HG03135 (cell line): ENCODE results near the gene STX1A.
"Not testable (repeated sequence)": the region's sequence is repeated elsewhere in the genome, so short reads cannot be mapped to it uniquely, and the experiment has no call there.

Source experiments
- ATAC-seq: cut with Tn5 transposase; IDR thresholded peaks from one replicate; pipeline ENCODE4 v1.9.1; 2021; ENCODE audit warnings: mild to moderate bottlenecking, moderate library complexity; ENCODE audit not compliant: unreplicated experiment

STX1A gene

DNA sequence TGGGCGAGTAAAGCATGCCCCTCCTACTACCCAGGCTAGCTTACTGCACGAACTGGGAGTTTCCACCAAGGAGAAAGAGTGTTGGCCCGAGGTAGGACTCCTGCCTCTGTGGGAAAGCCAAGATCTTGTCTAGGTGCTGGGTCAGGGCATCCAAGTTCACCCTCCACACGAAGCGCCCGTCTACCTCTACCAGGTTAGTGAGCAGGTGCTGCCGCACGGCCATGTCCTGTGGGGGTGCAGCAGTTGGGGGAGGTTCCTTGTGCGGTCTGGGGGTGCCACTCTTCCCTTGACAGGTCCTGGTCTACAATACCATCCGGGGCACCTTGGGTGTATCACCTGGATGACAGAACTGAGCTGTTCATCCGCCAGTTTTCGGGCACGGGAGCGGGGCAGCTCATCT is 17.4 kb upstream of the STX1A start:
- no peak for ATAC-seq

DNA sequence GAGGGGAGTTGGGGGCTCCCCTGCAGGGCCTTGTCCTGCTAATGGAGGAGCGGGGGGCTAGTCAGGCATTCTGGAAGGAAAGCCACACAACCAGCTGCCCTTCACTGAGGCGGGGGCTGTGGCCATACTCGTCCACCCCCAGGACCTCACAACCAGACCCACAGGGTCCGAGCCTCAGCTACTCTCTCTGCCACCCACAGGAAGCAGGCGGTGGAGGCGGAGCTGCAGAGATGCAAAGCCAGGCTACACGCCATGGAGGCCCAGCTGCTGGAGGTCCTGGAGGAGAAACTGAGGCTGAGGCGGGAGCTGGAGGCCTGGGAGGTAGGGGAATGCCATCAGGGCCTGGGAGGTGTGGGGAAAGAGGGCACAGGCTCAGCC is 16.0 kb upstream of the STX1A start:
- ATAC-seq = no peak

DNA sequence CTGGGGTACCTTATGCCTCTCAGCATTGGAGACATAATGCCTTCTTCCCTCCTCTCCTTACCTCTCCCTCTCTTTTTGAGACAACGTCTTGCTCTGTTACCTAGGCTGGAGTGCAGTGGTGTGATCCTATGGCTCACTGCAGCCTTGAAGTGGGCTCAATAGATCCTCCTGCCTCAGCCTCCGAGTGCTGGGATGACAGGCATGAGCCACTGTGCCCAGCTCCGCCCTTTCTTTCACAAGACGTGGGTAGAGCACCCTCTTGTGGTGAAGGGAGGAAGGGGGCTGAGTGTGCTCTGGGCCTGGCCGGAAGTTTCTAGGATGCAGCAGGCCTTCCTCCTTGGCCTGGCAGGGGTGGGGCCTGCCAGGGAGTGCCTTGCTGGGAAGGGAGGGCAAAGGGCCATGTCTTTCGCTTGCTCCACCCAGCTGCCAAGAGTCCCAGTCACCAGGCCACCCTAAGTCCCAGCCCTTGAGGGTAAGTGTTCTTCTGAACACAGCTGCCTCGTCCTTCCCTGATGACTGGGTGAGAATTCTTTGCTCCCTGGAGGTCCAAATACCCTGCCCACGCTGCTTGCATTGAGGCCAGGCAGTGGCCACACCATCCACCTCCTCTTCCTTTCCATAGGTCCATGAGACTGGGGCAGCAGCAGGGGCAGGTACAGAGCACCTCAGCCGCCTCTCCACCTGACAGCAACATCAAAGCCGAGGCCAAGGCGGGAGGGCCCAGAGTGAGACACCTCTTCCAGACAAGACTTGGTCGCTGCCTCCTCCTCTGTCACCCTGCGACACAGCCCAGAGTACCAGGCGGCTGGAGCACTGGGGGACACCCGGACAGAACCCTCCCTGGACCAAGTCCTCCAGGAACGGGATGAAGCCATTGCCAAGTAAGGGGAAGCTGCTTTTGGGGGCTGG is 15.4 kb upstream of the STX1A start:
- ATAC-seq = peak; percentile 44

DNA sequence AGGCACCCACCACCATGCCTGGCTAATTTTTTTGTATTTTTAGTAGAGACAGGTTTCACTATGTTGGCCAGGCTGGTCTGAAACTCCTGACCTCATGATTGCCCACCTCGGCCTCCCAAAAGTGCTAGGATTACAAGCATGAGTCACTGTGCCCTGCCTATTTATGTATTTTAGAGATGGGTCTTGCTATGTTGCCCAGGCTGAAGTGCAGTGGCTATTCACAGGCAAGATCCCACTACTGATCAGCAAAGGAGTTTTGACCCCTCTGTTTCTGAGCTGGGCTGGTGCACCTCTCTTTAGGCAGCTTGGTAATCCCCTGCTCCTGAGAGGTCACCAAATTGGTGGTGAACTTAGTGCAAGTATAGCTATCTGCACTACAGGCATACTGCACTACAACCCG is 12.9 kb upstream of the STX1A start:
- ATAC-seq = no peak

DNA sequence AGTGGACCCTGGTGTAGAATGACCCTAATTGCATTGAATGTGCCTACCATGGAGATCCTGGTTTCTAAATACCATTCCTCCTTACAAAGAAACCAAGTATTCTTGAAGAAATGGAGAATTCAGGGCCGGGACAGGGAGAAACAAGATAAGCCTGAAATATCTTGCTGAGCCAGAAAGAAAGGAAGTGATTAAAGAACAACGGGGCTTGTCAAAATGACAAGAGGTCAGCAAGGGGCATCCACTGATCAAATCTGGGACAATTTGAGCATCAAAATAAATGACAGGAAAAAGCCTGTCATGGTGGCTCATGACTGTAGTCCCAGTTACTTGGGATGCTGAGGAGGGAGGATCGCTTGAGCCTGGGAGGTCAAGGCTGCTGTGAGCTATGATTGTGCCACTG is 11.0 kb upstream of the STX1A start:
- no peak for ATAC-seq

DNA sequence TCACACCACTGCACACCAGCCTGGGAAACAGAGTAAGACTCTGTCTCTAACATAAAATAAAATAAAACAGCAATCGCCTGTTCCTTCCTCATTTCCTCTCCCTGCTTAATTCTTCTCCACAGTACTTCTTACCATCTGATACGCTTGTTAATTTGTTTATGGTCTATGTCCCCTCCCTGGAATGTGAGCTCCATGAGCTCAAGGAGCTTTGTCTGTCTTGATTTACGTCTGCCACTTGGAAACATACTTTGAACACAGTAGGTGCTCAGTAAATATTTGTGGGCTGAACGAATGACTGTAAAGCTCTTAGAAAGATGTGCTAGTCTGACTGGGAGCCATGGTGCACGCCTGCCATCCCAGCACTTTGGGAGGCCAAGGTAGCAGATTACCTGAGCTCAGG is 9.1 kb upstream of the STX1A start:
- ATAC-seq = no peak

GRCh38 chr7:73727952-73728351 is 8.5 kb upstream of the STX1A start:
- no peak for ATAC-seq

GRCh38 chr7:73726083-73726466 is 6.6 kb upstream of the STX1A start:
- peak; percentile 24 for ATAC-seq

DNA sequence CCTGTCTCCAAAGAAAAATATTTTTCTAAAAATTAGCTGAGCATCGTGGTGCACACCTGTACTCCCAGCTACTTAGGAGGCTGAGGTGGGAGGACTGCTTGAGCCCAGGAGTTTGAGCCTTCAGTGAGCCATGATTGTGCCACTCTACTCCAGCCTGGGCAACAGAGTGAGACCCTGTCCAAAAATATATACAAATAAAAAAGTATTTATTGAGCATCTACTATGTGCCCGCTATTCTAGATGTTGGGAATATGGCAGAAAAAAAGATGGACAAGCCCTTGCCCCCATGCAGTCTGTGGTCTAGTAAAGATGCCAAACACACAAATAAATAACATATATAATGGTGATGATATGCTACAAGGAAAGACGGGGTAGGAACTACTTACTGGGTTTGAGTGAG is 4.3 kb upstream of the STX1A start:
- no peak for ATAC-seq

- ATAC-seq = no peak
Observed at GRCh38 chr7:73722785-73723184, 3.3 kb upstream of the STX1A start.

- not testable (repeated sequence) for ATAC-seq
Observed at GRCh38 chr7:73722182-73722581, 2.7 kb upstream of the STX1A start.

DNA sequence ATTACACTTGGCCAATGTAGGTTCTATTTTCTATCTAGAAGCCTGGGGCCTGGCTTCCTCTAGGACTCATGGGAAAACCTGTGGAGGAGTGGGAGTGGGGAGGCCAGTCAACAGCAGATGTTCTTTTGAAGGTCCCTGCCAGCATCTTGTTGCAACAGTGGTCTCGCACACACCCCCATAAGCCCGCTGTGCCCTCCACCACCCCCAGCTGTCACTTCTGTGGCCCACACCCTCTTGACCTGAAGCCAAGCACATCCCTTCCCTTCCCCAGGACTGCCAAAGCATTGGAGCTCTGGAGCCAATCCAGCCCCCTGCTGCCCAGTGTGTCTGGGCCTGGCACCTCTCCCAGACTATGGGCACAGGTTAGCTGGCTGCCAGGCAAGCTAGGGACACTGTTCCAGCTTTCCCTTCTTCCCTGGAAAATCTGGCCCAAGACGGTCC is 1.9 kb upstream of the STX1A start:
- ATAC-seq = no peak

GRCh38 chr7:73720443-73720842 is 974 bp upstream of the STX1A start:
- ATAC-seq = not testable (repeated sequence)

- peak; percentile 14 for ATAC-seq
Observed at GRCh38 chr7:73719806-73720169, 319 bp upstream of the STX1A start.

- ATAC-seq = no peak
Observed at GRCh38 chr7:73718438-73718881, 1.0 kb downstream of the STX1A start.

GRCh38 chr7:73717991-73718405 is 1.5 kb downstream of the STX1A start:
- no peak for ATAC-seq

- ATAC-seq = no peak
Observed at GRCh38 chr7:73717025-73717807, 2.3 kb downstream of the STX1A start.

- no peak for ATAC-seq
Observed at GRCh38 chr7:73716318-73716890, 3.1 kb downstream of the STX1A start.

DNA sequence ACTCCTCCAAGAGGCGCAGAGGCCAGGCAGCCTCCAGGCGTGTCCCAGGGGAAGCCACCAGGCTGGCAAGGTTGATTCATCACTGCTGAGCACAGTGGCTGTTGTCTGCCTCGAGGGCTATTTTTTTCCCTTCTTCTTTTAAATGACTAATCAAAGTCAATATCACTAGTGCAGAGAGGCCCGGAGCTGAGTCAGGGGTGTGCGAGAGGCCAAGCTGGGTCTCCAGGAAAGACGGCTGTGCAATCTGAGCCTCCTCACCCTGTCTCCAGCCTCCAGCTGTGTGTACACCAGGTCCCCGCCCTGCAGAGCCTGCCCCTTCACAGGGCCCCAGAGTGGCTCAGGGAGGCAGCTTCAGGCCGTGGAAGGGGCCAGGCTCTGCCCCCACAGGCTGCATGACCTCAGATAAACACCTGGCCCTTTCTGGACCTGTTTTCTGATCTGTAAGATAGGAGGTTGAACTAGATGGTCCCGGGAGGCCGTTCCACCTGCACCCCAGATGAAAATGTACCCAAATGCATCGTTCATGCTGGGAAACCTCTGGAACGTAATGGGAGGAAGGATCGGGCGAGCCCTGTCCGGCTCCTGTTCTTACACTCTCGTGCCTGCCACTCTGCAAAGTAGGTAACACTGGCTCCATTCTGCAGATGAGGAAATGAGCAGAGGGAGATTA is 3.7 kb downstream of the STX1A start:
- ATAC-seq = no peak

- ATAC-seq = not testable (repeated sequence)
Observed at GRCh38 chr7:73713319-73713718, 6.2 kb downstream of the STX1A start.

DNA sequence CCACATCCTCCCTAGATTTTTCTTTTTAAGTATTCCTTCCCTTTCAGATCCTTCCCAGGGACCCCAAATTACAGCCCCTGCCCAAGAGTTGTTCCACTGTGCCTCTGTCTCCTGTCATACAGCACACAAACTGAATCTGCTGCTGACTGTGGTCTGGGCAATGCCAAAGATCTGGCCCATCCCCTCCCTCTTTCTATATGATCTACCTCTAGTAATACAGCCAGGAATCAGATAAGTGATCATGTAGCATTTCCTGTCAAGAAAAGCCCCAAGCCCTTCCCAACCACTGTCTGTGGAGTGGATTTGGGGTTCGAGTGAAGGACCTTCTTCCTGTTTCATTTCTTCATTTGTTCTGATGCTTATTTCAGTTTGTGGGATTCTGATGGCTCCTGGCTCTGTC is 6.7 kb downstream of the STX1A start:
- ATAC-seq = no peak
